ENCODE data around the gene EHD4.

The EHD4 gene

GRCh38 chr15:41876689-41877088 lies 95.7 kb downstream of the EHD4 start:
- no peak overlapping the region for H3K4me3 ChIP-seq (ENCODE audit: low read length)
- H3K4me1 ChIP-seq (ENCODE audit: control insufficient read depth, insufficient read depth, low read length), result no peaks in the 10 kb centered on the region
- H3K27me3 ChIP-seq (ENCODE audit: control insufficient read depth, insufficient read depth, low read length), result peaks cover 2% of the 10 kb centered on the region
- H3K27ac ChIP-seq (ENCODE audit: low read depth, low read length), result no peak overlapping the region
- no peaks in the 10 kb centered on the region for H3K36me3 ChIP-seq (ENCODE audit: control insufficient read depth, insufficient read depth, low read length)
- no peak overlapping the region for H3K9ac ChIP-seq (ENCODE audit: low read length)

GRCh38 chr15:41876007-41876406 lies 96.3 kb downstream of the EHD4 start:
- Histone ChIP-seq H3K4me3 (ENCODE audit: low read length) (no peak overlapping the region), H3K9ac (ENCODE audit: low read length) (no peak overlapping the region), H3K27ac (ENCODE audit: low read depth, low read length) (no peak overlapping the region), H3K27me3 (ENCODE audit: control insufficient read depth, insufficient read depth, low read length) (no peaks in the 10 kb centered on the region), H3K4me1 (ENCODE audit: control insufficient read depth, insufficient read depth, low read length) (no peaks in the 10 kb centered on the region), H3K36me3 (ENCODE audit: control insufficient read depth, insufficient read depth, low read length) (no peaks in the 10 kb centered on the region)

GRCh38 chr15:41874736-41875135 lies 97.6 kb downstream of the EHD4 start:
- Histone ChIP-seq H3K4me3 (ENCODE audit: low read length) (no peak overlapping the region), H3K9ac (ENCODE audit: low read length) (no peak overlapping the region), H3K27ac (ENCODE audit: low read depth, low read length) (no peak overlapping the region), H3K36me3 (ENCODE audit: control insufficient read depth, insufficient read depth, low read length) (no peaks in the 10 kb centered on the region), H3K4me1 (ENCODE audit: control insufficient read depth, insufficient read depth, low read length) (no peaks in the 10 kb centered on the region), H3K27me3 (ENCODE audit: control insufficient read depth, insufficient read depth, low read length) (no peaks in the 10 kb centered on the region)

- Histone ChIP-seq H3K4me1 (ENCODE audit: control insufficient read depth, insufficient read depth, low read length) (no peaks in the 10 kb centered on the region), H3K27me3 (ENCODE audit: control insufficient read depth, insufficient read depth, low read length) (no peaks in the 10 kb centered on the region), H3K27ac (ENCODE audit: low read depth, low read length) (no peak overlapping the region), H3K4me3 (ENCODE audit: low read length) (no peak overlapping the region), H3K36me3 (ENCODE audit: control insufficient read depth, insufficient read depth, low read length) (no peaks in the 10 kb centered on the region), H3K9ac (ENCODE audit: low read length) (no peak overlapping the region)
Measured at GRCh38 chr15:41873711-41874110, 98.6 kb downstream of the EHD4 start.

GRCh38 chr15:41872166-41872747 lies 100.1 kb downstream of the EHD4 start:
- Histone ChIP-seq H3K36me3 (ENCODE audit: control insufficient read depth, insufficient read depth, low read length) (no peaks in the 10 kb centered on the region), H3K4me3 (ENCODE audit: low read length) (no peak overlapping the region), H3K27ac (ENCODE audit: low read depth, low read length) (no peak overlapping the region)

GRCh38 chr15:41871175-41871905 lies 101.0 kb downstream of the EHD4 start:
- Histone ChIP-seq H3K36me3 (ENCODE audit: control insufficient read depth, insufficient read depth, low read length) (no peaks in the 10 kb centered on the region), H3K4me1 (ENCODE audit: control insufficient read depth, insufficient read depth, low read length) (no peaks in the 10 kb centered on the region), H3K27me3 (ENCODE audit: control insufficient read depth, insufficient read depth, low read length) (no peaks in the 10 kb centered on the region), H3K4me3 (ENCODE audit: low read length) (no peak overlapping the region), H3K9ac (ENCODE audit: low read length) (no peak overlapping the region), H3K27ac (ENCODE audit: low read depth, low read length) (no peak overlapping the region)

More at GRCh38 chr15:41872166-41872747, 100.1 kb downstream of the EHD4 start:
- no peaks in the 10 kb centered on the region for H3K27me3 ChIP-seq (ENCODE audit: control insufficient read depth, insufficient read depth, low read length)
- H3K9ac ChIP-seq (ENCODE audit: low read length), result no peak overlapping the region
- no peaks in the 10 kb centered on the region for H3K4me1 ChIP-seq (ENCODE audit: control insufficient read depth, insufficient read depth, low read length)

- Histone ChIP-seq H3K27ac (ENCODE audit: low read depth, low read length) (no peak overlapping the region), H3K9ac (ENCODE audit: low read length) (no peak overlapping the region), H3K27me3 (ENCODE audit: control insufficient read depth, insufficient read depth, low read length) (no peaks in the 10 kb centered on the region), H3K4me3 (ENCODE audit: low read length) (no peak overlapping the region), H3K36me3 (ENCODE audit: control insufficient read depth, insufficient read depth, low read length) (no peaks in the 10 kb centered on the region), H3K4me1 (ENCODE audit: control insufficient read depth, insufficient read depth, low read length) (no peaks in the 10 kb centered on the region)
Measured at GRCh38 chr15:41870689-41871081, 101.7 kb downstream of the EHD4 start.

- H3K4me3 ChIP-seq (ENCODE audit: low read length), result no peak overlapping the region
- H3K9ac ChIP-seq (ENCODE audit: low read length), result no peak overlapping the region
- no peaks in the 10 kb centered on the region for H3K4me1 ChIP-seq (ENCODE audit: control insufficient read depth, insufficient read depth, low read length)
- no peaks in the 10 kb centered on the region for H3K27me3 ChIP-seq (ENCODE audit: control insufficient read depth, insufficient read depth, low read length)
- no peaks in the 10 kb centered on the region for H3K36me3 ChIP-seq (ENCODE audit: control insufficient read depth, insufficient read depth, low read length)
- no peak overlapping the region for H3K27ac ChIP-seq (ENCODE audit: low read depth, low read length)
Measured at GRCh38 chr15:41869770-41870688, 102.3 kb downstream of the EHD4 start.

GRCh38 chr15:41868321-41868720 lies 104.0 kb downstream of the EHD4 start:
- H3K4me3 ChIP-seq (ENCODE audit: low read length), result no peak overlapping the region
- no peak overlapping the region for H3K9ac ChIP-seq (ENCODE audit: low read length)
- no peak overlapping the region for H3K27ac ChIP-seq (ENCODE audit: low read depth, low read length)
- no peaks in the 10 kb centered on the region for H3K36me3 ChIP-seq (ENCODE audit: control insufficient read depth, insufficient read depth, low read length)
- H3K27me3 ChIP-seq (ENCODE audit: control insufficient read depth, insufficient read depth, low read length), result no peaks in the 10 kb centered on the region
- no peaks in the 10 kb centered on the region for H3K4me1 ChIP-seq (ENCODE audit: control insufficient read depth, insufficient read depth, low read length)

- no peak overlapping the region for H3K4me3 ChIP-seq (ENCODE audit: low read length)
- H3K27ac ChIP-seq (ENCODE audit: low read depth, low read length), result no peak overlapping the region
- no peaks in the 10 kb centered on the region for H3K4me1 ChIP-seq (ENCODE audit: control insufficient read depth, insufficient read depth, low read length)
- H3K9ac ChIP-seq (ENCODE audit: low read length), result no peak overlapping the region
- H3K27me3 ChIP-seq (ENCODE audit: control insufficient read depth, insufficient read depth, low read length), result no peaks in the 10 kb centered on the region
- H3K36me3 ChIP-seq (ENCODE audit: control insufficient read depth, insufficient read depth, low read length), result no peaks in the 10 kb centered on the region
Measured at GRCh38 chr15:41866872-41867579, 105.3 kb downstream of the EHD4 start.

- H3K9ac ChIP-seq (ENCODE audit: low read length), result no peak overlapping the region
Measured at GRCh38 chr15:41866263-41866703, 106.1 kb downstream of the EHD4 start.

GRCh38 chr15:41865490-41866055 lies 106.8 kb downstream of the EHD4 start:
- H3K9ac ChIP-seq (ENCODE audit: low read length), result no peak overlapping the region
- no peaks in the 10 kb centered on the region for H3K36me3 ChIP-seq (ENCODE audit: control insufficient read depth, insufficient read depth, low read length)
- H3K27me3 ChIP-seq (ENCODE audit: control insufficient read depth, insufficient read depth, low read length), result no peaks in the 10 kb centered on the region
- no peak overlapping the region for H3K4me3 ChIP-seq (ENCODE audit: low read length)
- no peaks in the 10 kb centered on the region for H3K4me1 ChIP-seq (ENCODE audit: control insufficient read depth, insufficient read depth, low read length)
- H3K27ac ChIP-seq (ENCODE audit: low read depth, low read length), result no peak overlapping the region

More at GRCh38 chr15:41866263-41866703, 106.1 kb downstream of the EHD4 start:
- Histone ChIP-seq H3K27me3 (ENCODE audit: control insufficient read depth, insufficient read depth, low read length) (no peaks in the 10 kb centered on the region), H3K27ac (ENCODE audit: low read depth, low read length) (no peak overlapping the region), H3K4me1 (ENCODE audit: control insufficient read depth, insufficient read depth, low read length) (no peaks in the 10 kb centered on the region), H3K4me3 (ENCODE audit: low read length) (no peak overlapping the region), H3K36me3 (ENCODE audit: control insufficient read depth, insufficient read depth, low read length) (no peaks in the 10 kb centered on the region)

All from rectal smooth muscle tissue (tissue), 1 donor.